Endothelial cell of umbilical vein (primary cell): Measurements from ENCODE around the gene DOCK1. TPM values are rescaled to one million over a fixed set of nuclear protein-coding genes. Genes with fewer than 3 reads are reported as not detected.

ENCODE experiments used
- BruUV-seq: library from RNA; stranded (reverse); fragments of 400-500 nt; replicated peaks from 2 replicates; lab custom pipeline; 2021; lab: Mats Ljungman, UMichigan
- CTCF ChIA-PET: fragments of 300-600, 350-600 bp; sonication (Branson Sonifier 250); formaldehyde crosslinking; loops from one replicate; lab custom pipeline; 2021; ENCODE audit warnings: antibody characterized with exemption, inconsistent platforms; lab: Charles Lee
- POLR2A ChIA-PET: fragments of 300-600, 350-600 bp; sonication (Branson Sonifier 250); formaldehyde crosslinking; loops from one replicate; lab custom pipeline; 2021; ENCODE audit warnings: antibody characterized with exemption, inconsistent platforms; lab: Charles Lee
- DNase-seq: peaks from one replicate; pipeline ENCODE4 v3.0.0-alpha.2; 2011; ENCODE audit warnings: low read depth, low spot score
- FAIRE-seq: peaks from 2 replicates; lab custom pipeline; 2011; peaks lifted over from hg19 to GRCh38; lab: Jason Lieb, UNC
- H2AFZ ChIP-seq: 2 replicates; pipeline ENCODE4 v1.6.0; 2012; ENCODE audit warnings: low read depth, low read length, control low read depth, inconsistent platforms
- H3K27ac ChIP-seq: 2 replicates; pipeline ENCODE4 v1.5.1; 2011; ENCODE audit warnings: low read depth, mild to moderate bottlenecking, control low read depth, low read length, moderate library complexity; ENCODE audit not compliant: insufficient read depth
- H3K27me3 ChIP-seq, 2 experiments: 2 replicates each; pipeline versions ENCODE4 v1.6.0 to v1.6.1; 2011; ENCODE audit warnings: low read length in 2 of 2, mixed read lengths in 1 of 2; ENCODE audit not compliant: control insufficient read depth in 2 of 2, insufficient read depth in 2 of 2
- H3K36me3 ChIP-seq, 2 experiments: 2 replicates in 1 of 2; 3 replicates in 1 of 2; pipeline ENCODE4 v1.5.1; 2011; ENCODE audit warnings: low read length in 2 of 2, mild to moderate bottlenecking in 1 of 2, moderate library complexity in 1 of 2; ENCODE audit not compliant: control insufficient read depth in 2 of 2, insufficient read depth in 2 of 2; ENCODE audit errors: extremely low read depth in 1 of 2
- H3K4me1 ChIP-seq: 3 replicates; pipeline ENCODE4 v1.5.1; 2011; ENCODE audit warnings: mild to moderate bottlenecking, low read length; ENCODE audit not compliant: control insufficient read depth, insufficient read depth; ENCODE audit errors: extremely low read depth
- H3K4me2 ChIP-seq: 2 replicates; pipeline ENCODE4 v1.6.1; 2011; ENCODE audit warnings: low read length, control low read depth, mixed read lengths; ENCODE audit not compliant: insufficient read depth
- H3K4me3 ChIP-seq, 3 experiments: fragments of 200-600 bp in 1 of 3; sonication (generic), shearing (Covaris generic) in 1 of 3; replicated peaks in 1 of 3; 2 replicates each; pipeline ENCODE4 v1.5.1; 2011 to 2016; ENCODE audit warnings: control low read depth in 3 of 3, low read length in 3 of 3, mild to moderate bottlenecking in 2 of 3, inconsistent platforms in 1 of 3, low read depth in 1 of 3, moderate library complexity in 1 of 3; ENCODE audit not compliant: insufficient read depth in 1 of 3
- H3K79me2 ChIP-seq: 2 replicates; pipeline ENCODE4 v1.6.0; 2012; ENCODE audit warnings: low read length, inconsistent platforms; ENCODE audit not compliant: control insufficient read depth, insufficient read depth
- H3K9ac ChIP-seq: replicated peaks from 2 replicates; pipeline ENCODE3; 2011; ENCODE audit warnings: low read length, control low read depth; ENCODE audit not compliant: insufficient read depth; ENCODE audit errors: extremely low read depth
- H3K9me1 ChIP-seq: replicated peaks from 3 replicates; pipeline ENCODE4 v1.6.0; 2011; ENCODE audit warnings: mild to moderate bottlenecking, low read length; ENCODE audit not compliant: control insufficient read depth, insufficient read depth; ENCODE audit errors: extremely low read depth
- H3K9me3 ChIP-seq: replicated peaks from 2 replicates; pipeline ENCODE4 v1.5.1; 2012; ENCODE audit warnings: low read length, inconsistent platforms; ENCODE audit not compliant: control insufficient read depth, insufficient read depth
- H4K20me1 ChIP-seq: replicated peaks from 2 replicates; pipeline ENCODE3; 2011; ENCODE audit warnings: mild to moderate bottlenecking, low read length; ENCODE audit not compliant: control insufficient read depth, insufficient read depth; ENCODE audit errors: extremely low read depth
- EZH2 ChIP-seq: IDR thresholded peaks from 2 replicates; pipeline ENCODE4 v1.6.1; 2012; ENCODE audit warnings: borderline replicate concordance, low read depth, mild to moderate bottlenecking, moderate library complexity, low read length, inconsistent platforms; ENCODE audit not compliant: severe bottlenecking
- MYC ChIP-seq: IDR thresholded peaks from one replicate; pipeline ENCODE4 v1.6.1; 2011; ENCODE audit warnings: mild to moderate bottlenecking, low read depth, low read length
- POLR2A ChIP-seq: IDR thresholded peaks from 2 replicates; pipeline ENCODE4 v1.6.1; 2012; ENCODE audit warnings: low read depth, mild to moderate bottlenecking, control low read depth, low read length
- POLR2AphosphoS5 ChIP-seq: IDR thresholded peaks from 2 replicates; pipeline ENCODE4 v1.6.1; 2012; ENCODE audit warnings: low read depth, mild to moderate bottlenecking, control low read depth, low read length, moderate library complexity; ENCODE audit not compliant: insufficient read depth
- dilution Hi-C: fragments of 300-500 bp; cut with MboI; formaldehyde crosslinking; loops from one replicate; pipeline ENCODE4 v1.15.0; 2019; ENCODE audit warnings: low sequenced_read_pairs; ENCODE audit not compliant: extremely low pct_ligation_motif_present
- intact Hi-C: fragments of 100-400 bp; cut with micrococcal nuclease; formaldehyde crosslinking; loops from one replicate; pipeline ENCODE4 v1.10.0; 2022
- polyA plus RNA-seq, 4 experiments: library from polyadenylated mRNA; depleted of rRNA in 3 of 4; stranded (reverse) in 3 of 4; unstranded in 1 of 4; fragments of >200 nt; gene quantifications; 2 replicates each; pipeline versions ENCODE4 v1.2.1 to v1.2.3, GENCODE V29; 2011 to 2012; ENCODE audit warnings: missing spikeins in 1 of 4
- total RNA-seq: library from RNA; stranded (reverse); gene quantifications from 2 replicates; pipeline ENCODE4 v1.2.3, GENCODE V29; 2021
- TF ChIP-seq, protein P1 (sequence below): IDR thresholded peaks from 2 replicates; pipeline ENCODE4 v1.6.1; 2011; ENCODE audit not compliant: insufficient read depth, insufficient read length

DOCK1 gene
- total and polyA plus RNA-seq, 2 donors (not counting 3 experiments of a cell fraction or from before 2014, with no cell fraction given), result 22.5 to 83.1 TPM

DNA sequence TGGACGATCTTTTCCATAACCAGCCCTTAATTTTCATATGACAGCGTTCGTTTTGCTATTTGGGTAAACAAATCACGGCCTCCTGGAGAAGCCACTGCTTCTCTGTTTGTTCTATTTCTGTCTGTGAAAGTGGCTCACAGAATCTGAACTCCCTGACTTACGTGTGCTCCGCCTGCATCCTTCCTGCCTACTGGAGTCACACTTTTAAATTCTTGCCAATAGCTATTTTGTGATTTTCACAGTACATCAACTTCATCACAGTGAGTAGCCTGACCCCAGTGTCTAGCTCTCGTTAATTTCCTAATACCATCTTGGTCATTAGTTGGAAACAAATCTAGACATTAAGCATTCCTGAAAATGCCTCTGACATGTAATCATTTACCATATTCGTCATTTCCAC is 594.9 kb downstream of the DOCK1 start:
- Histone ChIP-seq H3K4me3 (no peak overlapping the region), H3K4me2 (no peak overlapping the region), H3K79me2 (no peaks in the 10 kb centered on the region), H3K4me1 (no peaks in the 10 kb centered on the region), H3K9me3 (no peaks in the 10 kb centered on the region), H3K27me3 (no peaks in the 10 kb centered on the region), H3K36me3 (no peaks in the 10 kb centered on the region), H3K9ac (no peak overlapping the region), H3K9me1 (no peaks in the 10 kb centered on the region), H4K20me1 (no peaks in the 10 kb centered on the region), H2AFZ (no peak overlapping the region), H3K27ac (no peak overlapping the region)
- dilution Hi-C loops, result no loop called here
- TF ChIP-seq POLR2AphosphoS5 (no peak), MYC (no peak), POLR2A (no peak), EZH2 (no peak)
- TF ChIP-seq, protein P1, sequence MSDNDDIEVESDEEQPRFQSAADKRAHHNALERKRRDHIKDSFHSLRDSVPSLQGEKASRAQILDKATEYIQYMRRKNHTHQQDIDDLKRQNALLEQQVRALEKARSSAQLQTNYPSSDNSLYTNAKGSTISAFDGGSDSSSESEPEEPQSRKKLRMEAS, result no peak
- CTCF ChIA-PET, result no interaction called here
- POLR2A ChIA-PET, result no interaction called here
- BruUV-seq, result no TSS peak
- no peak for DNase-seq
- intact Hi-C loops, result no loop called here
- no peak for FAIRE-seq

Other genes with a start within 250 kb of the DOCK1 start
- not detected in 2 replicates for gene C10orf90, start 234.7 kb upstream of the DOCK1 start, total RNA-seq
- not detected in 2 replicates for gene C10orf90, start 234.7 kb upstream of the DOCK1 start, polyA plus RNA-seq